Measurements from ENCODE around the gene CLCN5. TPM values are rescaled to one million over a fixed set of nuclear protein-coding genes. Genes with fewer than 3 reads are reported as not detected.

The CLCN5 gene
- total and polyA plus RNA-seq, 2 of the 13 experiments (the other 11 are each of a cell fraction or from before 2014, with no cell fraction given): 7.8 to 27.3 TPM

DNA sequence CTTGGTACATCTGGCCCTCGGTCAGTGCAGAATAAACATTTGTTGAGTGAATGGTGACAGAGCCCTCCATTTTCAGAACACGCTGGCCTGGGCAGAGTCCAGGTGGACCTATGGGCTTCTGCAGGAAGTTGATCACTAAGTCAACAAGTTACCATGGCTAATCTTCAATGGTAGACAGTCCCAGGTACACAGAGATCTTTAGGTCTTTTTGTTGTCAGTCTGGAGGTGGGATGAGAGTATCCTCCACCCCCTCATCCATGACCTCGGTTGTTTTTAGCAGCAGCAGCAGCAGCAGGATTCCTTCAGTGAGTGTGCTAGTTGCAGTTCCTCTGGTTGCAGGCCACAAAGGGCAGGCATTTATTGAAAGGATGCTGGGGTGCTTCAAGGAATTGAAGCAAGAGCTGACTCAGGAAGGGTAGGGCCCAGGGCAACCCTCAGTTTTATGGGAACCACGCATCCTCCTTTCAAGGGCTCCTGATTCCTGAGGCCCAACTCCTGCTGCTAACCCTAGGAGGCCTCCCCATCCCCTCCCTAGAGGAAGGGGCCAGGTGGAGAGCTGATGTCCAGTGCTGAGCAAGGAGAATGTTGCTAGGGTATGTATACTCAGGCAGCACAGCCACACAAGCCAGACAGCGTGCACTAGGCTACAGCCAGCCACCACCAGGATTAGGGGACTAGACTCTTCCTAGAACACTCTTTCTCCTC, 44.8 kb upstream of the CLCN5 start (continued):
- TF ChIP-seq PRPF4 (IDR thresholded peaks at IDR 0.05; ENCODE audit: low read depth, low read length, poor library complexity, severe bottlenecking) (no peak), MAFF (IDR thresholded peaks at IDR 0.05; ENCODE audit: low read depth, low read length) (no peak), SIN3B (IDR thresholded peaks at IDR 0.05; ENCODE audit: low read length) (no peak), SMAD9 (CRISPR knock-in tag; IDR thresholded peaks at IDR 0.05) (no peak), ARNT2 (CRISPR knock-in tag; IDR thresholded peaks at IDR 0.05; ENCODE audit: low read depth) (no peak), ZNF782 (CRISPR knock-in tag; IDR thresholded peaks at IDR 0.05; ENCODE audit: borderline replicate concordance) (no peak), ZSCAN31 (CRISPR knock-in tag; IDR thresholded peaks at IDR 0.05; ENCODE audit: low read depth) (peak; percentile 9; the same call in 1 of the 2 replicates), FOXK1 (CRISPR knock-in tag; IDR thresholded peaks at IDR 0.05; ENCODE audit: borderline replicate concordance, low read depth) (0 out of 2 replicates have a peak, but pooled peaks have one; percentile 23), TBL1XR1 (IDR thresholded peaks at IDR 0.05; ENCODE audit: borderline replicate concordance, low read length, partially characterized antibody) (no peak), RFX1 (IDR thresholded peaks at IDR 0.05) (no peak), ZNF513 (CRISPR knock-in tag; conservative IDR thresholded peaks at IDR 0.05) (no peak)
- TF ChIP-seq, protein P1, sequence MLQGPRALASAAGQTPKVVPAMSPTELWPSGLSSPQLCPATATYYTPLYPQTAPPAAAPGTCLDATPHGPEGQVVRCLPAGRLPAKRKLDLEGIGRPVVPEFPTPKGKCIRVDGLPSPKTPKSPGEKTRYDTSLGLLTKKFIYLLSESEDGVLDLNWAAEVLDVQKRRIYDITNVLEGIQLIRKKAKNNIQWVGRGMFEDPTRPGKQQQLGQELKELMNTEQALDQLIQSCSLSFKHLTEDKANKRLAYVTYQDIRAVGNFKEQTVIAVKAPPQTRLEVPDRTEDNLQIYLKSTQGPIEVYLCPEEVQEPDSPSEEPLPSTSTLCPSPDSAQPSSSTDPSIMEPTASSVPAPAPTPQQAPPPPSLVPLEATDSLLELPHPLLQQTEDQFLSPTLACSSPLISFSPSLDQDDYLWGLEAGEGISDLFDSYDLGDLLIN (CRISPR knock-in tag; IDR thresholded peaks at IDR 0.05; ENCODE audit: borderline replicate concordance): no peak
- TF ChIP-seq, protein P2, sequence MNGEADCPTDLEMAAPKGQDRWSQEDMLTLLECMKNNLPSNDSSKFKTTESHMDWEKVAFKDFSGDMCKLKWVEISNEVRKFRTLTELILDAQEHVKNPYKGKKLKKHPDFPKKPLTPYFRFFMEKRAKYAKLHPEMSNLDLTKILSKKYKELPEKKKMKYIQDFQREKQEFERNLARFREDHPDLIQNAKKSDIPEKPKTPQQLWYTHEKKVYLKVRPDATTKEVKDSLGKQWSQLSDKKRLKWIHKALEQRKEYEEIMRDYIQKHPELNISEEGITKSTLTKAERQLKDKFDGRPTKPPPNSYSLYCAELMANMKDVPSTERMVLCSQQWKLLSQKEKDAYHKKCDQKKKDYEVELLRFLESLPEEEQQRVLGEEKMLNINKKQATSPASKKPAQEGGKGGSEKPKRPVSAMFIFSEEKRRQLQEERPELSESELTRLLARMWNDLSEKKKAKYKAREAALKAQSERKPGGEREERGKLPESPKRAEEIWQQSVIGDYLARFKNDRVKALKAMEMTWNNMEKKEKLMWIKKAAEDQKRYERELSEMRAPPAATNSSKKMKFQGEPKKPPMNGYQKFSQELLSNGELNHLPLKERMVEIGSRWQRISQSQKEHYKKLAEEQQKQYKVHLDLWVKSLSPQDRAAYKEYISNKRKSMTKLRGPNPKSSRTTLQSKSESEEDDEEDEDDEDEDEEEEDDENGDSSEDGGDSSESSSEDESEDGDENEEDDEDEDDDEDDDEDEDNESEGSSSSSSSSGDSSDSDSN (CRISPR knock-in tag; IDR thresholded peaks at IDR 0.05): peak; percentile 55; the same call in 1 of the 2 replicates
- TF ChIP-seq, protein P3, sequence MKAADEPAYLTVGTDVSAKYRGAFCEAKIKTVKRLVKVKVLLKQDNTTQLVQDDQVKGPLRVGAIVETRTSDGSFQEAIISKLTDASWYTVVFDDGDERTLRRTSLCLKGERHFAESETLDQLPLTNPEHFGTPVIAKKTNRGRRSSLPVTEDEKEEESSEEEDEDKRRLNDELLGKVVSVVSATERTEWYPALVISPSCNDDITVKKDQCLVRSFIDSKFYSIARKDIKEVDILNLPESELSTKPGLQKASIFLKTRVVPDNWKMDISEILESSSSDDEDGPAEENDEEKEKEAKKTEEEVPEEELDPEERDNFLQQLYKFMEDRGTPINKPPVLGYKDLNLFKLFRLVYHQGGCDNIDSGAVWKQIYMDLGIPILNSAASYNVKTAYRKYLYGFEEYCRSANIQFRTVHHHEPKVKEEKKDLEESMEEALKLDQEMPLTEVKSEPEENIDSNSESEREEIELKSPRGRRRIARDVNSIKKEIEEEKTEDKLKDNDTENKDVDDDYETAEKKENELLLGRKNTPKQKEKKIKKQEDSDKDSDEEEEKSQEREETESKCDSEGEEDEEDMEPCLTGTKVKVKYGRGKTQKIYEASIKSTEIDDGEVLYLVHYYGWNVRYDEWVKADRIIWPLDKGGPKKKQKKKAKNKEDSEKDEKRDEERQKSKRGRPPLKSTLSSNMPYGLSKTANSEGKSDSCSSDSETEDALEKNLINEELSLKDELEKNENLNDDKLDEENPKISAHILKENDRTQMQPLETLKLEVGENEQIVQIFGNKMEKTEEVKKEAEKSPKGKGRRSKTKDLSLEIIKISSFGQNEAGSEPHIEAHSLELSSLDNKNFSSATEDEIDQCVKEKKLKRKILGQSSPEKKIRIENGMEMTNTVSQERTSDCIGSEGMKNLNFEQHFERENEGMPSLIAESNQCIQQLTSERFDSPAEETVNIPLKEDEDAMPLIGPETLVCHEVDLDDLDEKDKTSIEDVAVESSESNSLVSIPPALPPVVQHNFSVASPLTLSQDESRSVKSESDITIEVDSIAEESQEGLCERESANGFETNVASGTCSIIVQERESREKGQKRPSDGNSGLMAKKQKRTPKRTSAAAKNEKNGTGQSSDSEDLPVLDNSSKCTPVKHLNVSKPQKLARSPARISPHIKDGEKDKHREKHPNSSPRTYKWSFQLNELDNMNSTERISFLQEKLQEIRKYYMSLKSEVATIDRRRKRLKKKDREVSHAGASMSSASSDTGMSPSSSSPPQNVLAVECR (CRISPR knock-in tag; IDR thresholded peaks at IDR 0.05; ENCODE audit: borderline replicate concordance): peak; percentile 44; the same call in 1 of the 2 replicates
- TF ChIP-seq, protein P4, sequence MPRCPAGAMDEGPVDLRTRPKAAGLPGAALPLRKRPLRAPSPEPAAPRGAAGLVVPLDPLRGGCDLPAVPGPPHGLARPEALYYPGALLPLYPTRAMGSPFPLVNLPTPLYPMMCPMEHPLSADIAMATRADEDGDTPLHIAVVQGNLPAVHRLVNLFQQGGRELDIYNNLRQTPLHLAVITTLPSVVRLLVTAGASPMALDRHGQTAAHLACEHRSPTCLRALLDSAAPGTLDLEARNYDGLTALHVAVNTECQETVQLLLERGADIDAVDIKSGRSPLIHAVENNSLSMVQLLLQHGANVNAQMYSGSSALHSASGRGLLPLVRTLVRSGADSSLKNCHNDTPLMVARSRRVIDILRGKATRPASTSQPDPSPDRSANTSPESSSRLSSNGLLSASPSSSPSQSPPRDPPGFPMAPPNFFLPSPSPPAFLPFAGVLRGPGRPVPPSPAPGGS (CRISPR knock-in tag; IDR thresholded peaks at IDR 0.05): no peak
- TF ChIP-seq, protein P5, sequence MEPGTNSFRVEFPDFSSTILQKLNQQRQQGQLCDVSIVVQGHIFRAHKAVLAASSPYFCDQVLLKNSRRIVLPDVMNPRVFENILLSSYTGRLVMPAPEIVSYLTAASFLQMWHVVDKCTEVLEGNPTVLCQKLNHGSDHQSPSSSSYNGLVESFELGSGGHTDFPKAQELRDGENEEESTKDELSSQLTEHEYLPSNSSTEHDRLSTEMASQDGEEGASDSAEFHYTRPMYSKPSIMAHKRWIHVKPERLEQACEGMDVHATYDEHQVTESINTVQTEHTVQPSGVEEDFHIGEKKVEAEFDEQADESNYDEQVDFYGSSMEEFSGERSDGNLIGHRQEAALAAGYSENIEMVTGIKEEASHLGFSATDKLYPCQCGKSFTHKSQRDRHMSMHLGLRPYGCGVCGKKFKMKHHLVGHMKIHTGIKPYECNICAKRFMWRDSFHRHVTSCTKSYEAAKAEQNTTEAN (CRISPR knock-in tag; conservative IDR thresholded peaks at IDR 0.05): 0 out of 2 replicates have a peak, but pooled peaks have one; percentile 64
